DMS53 treated with DMSO at 0.1 percent for 48 hours (cell line): ENCODE measurements around the gene BCKDK.
"Not testable (repeated sequence)": the region's sequence is repeated elsewhere in the genome, so short reads cannot be mapped to it uniquely, and the experiment has no call there.

Experiments
- DNase-seq: peaks from one replicate; lab custom pipeline; 2025; ENCODE audit not compliant: unreplicated experiment; lab: John Stamatoyannopoulos, UW

Gene BCKDK

GRCh38 chr16:31141071-31141469, 32.9 kb downstream of the BCKDK start:
- DNase-seq = not testable (repeated sequence)

GRCh38 chr16:31141489-31142108, 33.4 kb downstream of the BCKDK start:
- no peak for DNase-seq

GRCh38 chr16:31142109-31143010, 34.2 kb downstream of the BCKDK start:
- DNase-seq = peak; percentile 89

- DNase-seq = no peak
Observed at GRCh38 chr16:31143011-31143693, 35.0 kb downstream of the BCKDK start.

- DNase-seq = no peak
Observed at GRCh38 chr16:31143694-31144148, 35.5 kb downstream of the BCKDK start.

GRCh38 chr16:31144418-31144817, 36.2 kb downstream of the BCKDK start:
- not testable (repeated sequence) for DNase-seq

- peak; percentile 38 for DNase-seq
Observed at GRCh38 chr16:31145398-31145990, 37.3 kb downstream of the BCKDK start.

- no peak for DNase-seq
Observed at GRCh38 chr16:31147574-31147973, 39.4 kb downstream of the BCKDK start.

- DNase-seq = no peak
Observed at GRCh38 chr16:31148281-31148728, 40.1 kb downstream of the BCKDK start.

GRCh38 chr16:31148896-31149295, 40.7 kb downstream of the BCKDK start:
- DNase-seq = no peak

- no peak for DNase-seq
Observed at GRCh38 chr16:31149332-31149731, 41.1 kb downstream of the BCKDK start.

GRCh38 chr16:31149894-31150890, 42.0 kb downstream of the BCKDK start, which contains the start of gene PRSS36:
TSS of gene PRSS36 (minus strand) at chr16:31150066. CDS start at chr16:31150035, 31 bp downstream.
- no peak for DNase-seq

GRCh38 chr16:31150976-31151375, 42.8 kb downstream of the BCKDK start:
- not testable (repeated sequence) for DNase-seq

- DNase-seq = no peak
Observed at GRCh38 chr16:31157136-31157535, 49.0 kb downstream of the BCKDK start.
